Inflammatory macrophage treated with lipopolysaccharide for 1 hour (primary cell): ENCODE measurements around the gene BICDL2.

Experiments used
- DNase-seq, 2 donors: peaks; one replicate each; pipeline ENCODE4 v3.0.0-alpha.2; 2020 to 2022

BICDL2 gene

DNA sequence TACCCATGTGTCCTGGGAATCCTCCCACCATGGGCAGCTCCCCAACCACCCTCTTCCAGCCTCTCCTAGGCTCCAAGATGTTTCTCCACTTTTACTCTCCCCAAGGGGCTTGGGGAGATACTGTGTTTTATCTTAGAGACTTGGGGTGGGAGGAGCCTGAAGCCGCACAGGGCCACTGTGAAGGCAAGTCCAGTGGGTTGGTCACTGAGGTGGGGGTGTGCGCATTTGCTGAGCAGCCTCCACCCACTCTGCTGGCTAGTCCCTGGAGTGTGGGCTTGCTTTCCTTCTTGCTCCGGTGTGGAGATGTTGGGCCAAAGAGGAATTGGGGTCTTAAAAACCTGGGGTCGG, 28.1 kb downstream of the BICDL2 start:
- no peak for DNase-seq

DNA sequence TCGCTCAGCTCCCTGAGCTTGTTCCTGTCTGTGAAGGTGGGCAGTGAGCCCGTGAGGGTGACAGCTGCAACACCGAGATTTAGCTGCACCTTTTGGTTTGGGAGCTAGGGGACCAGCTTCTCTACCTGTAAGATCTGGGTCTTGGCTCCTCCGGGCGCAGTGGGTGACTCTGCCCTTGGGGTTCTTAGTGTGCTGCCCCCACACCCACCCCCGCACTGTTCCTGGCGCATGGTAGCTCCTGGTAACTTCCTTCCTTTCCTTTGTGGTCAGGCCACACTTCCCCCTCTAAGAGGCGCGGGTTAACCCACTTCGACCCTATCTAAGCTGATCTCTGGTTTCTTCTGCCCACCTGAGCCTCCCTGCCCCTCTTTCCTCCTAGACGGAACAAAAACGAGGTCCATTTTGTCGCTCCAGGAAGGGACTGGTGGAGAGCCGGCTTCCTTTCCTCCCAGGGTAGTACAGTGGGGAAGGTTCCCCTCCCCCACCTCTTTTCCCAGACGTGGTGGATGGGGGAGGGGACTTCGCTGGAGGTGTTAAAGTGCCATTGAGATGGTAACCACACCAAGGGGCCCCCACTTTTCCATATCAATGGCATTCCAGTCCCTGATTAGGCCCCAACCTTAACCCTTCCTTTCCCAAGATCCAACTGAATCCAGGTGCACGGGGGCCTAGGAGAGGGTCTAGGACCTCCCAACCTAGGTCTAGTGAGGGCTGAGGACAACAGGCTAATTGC, 28.6 kb downstream of the BICDL2 start:
- DNase-seq = peak; percentile 50 to 54

DNA sequence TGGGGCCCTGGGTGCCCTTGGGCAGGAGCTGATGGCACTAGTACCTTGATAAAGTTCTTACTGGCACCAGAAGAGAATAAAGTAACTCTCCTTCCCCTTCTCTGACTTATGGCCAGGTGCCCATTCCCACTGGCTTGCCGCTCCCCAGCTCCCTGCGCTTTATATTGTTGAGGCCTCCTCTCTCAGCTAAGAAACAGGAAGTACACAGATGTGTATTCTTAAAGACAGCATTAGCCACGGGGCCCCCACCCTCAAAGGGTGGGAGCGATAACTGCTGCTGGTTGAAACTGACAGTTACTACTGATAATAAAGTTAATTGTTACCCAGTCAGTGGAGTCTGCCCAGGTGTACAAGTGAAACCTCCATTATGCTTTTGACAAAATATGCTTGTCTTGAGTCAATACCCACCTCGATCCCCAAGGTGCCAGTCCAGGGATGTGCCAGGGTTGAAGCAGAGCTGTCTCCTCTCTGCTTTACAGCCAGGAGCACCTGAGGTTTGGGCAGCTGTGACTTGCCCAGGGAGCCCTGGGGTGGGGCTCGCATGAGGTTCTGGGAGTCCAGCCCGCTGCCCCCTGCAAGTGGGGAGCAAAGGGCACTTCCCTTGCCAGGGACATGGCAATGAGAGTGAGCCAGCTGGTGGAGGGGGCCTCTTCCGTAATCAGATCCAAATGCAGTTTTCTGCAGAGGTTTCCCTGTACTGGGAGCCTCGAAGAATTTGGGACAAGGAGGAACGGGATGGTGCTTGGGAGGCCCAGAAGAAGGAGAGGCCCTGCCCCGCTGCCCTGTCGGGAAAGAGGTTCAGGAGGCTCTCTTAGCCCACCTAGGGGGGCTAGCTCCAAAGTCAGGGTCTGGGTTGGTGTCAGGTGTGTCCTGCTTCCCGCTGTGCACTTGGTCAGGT, 29.4 kb downstream of the BICDL2 start:
- DNase-seq = no peak

DNA sequence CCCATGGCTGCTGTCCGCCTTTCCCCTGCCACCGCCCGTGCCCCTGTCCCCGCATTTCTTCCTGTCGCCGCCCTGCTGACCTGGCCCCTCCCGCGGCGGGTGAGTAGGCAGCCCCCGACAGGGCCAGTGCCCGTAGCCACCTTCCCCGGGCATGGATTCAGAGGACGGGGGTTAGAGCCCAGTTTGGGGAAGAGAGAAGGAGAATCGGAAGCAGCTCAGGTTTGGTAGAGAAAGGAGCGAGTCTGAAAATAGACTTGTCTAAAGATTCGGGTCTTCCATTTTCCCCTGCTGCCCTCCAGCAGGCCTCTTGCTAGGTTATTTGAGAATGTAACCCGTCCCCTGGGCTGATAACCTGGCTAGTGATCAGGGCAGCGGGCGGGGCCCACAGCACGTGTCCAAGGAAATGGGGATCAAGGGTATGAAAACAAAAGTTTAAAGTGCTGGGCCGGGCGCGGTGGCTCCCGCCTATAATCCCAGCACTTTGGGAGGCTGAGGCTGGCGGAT, 31.9 kb downstream of the BICDL2 start:
- peak in 1 of 2 donors; percentile 10 for DNase-seq

DNA sequence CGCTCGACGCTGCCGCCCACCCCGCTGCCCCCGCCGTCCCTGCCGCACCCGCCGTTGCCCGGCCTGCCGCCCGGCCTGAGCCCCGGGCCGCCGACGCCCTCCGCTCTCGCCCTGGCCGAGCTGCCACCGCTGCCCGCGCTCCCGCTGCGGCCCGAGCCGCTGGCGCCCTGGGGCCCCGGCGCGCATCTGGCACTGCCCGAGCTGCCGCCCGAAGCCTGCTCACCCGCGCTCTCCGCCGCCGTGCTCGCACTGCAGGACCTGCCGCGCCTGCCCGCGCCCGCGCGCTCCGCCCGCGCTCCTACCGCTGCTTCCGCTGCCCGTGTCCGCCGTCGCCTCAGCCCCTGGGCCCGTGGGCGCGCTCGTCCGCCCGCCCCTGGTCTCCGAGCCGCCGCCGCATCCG, 32.4 kb downstream of the BICDL2 start:
- no peak for DNase-seq

DNA sequence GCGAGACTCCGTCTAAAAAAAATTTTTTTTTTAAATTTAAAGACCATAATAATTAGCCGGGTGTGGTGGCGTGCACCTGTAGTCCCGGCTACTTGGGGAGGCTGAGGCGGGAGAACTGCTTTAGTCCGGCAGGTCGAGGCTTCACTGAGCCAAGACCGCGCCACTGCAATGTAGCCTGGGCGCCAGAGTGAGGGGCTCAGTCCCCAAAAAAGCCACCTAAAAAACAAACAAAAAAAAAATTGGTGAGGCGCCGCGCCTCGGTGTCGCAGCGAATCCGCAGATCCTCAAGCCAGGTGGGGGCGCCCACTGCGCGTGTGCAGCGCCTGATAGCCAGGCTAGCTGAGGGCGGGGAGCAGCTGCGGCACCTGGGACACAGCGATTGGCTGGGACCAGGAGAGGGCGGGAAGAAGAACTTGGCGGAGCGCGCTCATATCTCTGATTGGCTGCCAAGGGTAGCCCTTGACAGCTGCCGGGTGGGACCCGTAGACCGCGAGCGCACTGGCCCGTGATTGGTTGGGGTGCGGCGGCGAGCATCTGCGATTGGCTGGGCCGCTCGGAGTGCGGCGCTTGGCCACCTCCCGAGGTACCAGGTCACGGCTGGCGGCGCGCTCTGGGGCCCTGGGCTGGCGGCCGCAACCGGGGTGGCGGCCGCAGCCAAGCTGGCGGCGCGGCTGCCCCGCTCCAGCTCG, 33.0 kb downstream of the BICDL2 start:
- peak; percentile 97 to 99 for DNase-seq

DNA sequence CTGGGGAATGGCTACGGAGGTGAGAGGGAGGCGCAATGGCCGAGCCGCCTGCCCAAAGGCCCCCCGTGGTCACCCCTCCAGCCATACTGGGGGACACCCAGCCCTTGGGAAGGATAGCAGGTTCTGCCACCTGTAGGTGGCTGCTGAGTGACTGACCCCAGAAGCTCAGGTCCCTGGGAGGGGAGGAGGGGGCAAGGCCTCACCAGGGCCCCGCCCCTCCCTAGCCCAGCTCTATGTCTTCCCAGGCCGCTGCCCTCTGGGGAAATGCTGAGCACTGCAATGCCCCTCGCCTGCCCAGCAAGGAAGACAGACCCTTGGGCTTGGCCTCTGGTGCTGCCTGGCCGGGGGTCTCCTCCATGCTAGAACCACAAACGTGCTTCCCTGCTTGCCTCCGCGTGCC, 35.4 kb downstream of the BICDL2 start:
- DNase-seq = no peak

DNA sequence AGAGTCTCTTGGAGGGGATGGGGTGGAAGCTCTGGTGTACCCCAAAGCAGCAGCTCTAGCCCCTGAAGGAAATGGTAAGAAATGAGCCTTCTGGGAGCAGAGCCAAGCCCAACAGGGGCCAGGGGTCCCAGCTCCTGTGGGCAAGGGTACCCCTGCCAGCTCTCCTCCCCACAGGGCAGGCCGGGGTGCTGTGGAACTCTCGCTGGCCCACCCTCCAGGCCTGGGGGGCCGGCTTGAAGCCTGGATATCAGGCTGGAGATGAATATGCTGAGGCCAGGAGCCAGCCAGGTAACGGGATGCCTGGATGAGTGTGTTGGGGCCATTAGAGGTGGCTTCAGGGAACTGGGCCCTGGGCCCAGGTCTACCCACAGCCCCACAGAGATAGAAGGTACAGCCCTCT, 36.2 kb downstream of the BICDL2 start:
- DNase-seq = no peak

DNA sequence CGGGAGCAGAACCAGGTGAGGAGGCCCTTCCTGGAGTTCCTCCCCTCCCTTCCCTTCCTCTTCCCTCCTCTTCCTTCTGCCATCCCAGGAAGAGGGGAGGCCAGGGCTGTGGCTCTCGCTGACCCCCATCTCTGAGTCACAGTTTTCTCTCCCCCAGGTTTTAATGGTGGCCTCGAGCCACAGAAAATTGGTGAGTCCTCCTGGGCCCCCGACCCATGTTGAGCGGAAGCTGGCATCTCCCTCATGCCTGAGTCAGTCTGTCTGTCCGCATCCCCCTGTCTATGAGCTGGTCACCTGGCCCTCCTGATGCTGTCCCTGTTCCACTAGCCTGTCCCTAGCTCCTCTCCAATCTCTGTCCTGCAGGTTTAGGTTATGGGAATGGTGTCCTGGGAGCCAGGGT, 36.8 kb downstream of the BICDL2 start:
- DNase-seq = no peak

DNA sequence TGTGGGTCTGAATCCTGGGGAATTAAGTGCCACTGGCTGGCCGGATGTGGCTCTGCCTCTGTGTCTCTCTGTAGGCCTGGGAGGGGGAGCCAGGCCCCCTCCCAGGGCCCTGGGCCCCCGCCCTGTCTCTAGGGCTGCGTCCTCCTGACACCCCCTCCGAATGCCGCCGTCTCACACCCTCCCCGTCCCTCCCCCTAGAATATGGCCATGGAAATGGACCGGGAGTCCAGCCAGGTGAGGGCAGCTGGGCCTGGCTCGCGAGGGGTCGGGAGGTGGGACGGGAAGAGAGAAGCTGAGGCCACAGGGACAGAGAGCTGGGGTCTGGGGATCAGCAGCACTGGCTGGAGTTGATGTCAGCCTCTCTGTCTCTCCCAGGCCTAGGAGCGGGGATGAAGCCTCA, 40.4 kb downstream of the BICDL2 start:
- DNase-seq = no peak

DNA sequence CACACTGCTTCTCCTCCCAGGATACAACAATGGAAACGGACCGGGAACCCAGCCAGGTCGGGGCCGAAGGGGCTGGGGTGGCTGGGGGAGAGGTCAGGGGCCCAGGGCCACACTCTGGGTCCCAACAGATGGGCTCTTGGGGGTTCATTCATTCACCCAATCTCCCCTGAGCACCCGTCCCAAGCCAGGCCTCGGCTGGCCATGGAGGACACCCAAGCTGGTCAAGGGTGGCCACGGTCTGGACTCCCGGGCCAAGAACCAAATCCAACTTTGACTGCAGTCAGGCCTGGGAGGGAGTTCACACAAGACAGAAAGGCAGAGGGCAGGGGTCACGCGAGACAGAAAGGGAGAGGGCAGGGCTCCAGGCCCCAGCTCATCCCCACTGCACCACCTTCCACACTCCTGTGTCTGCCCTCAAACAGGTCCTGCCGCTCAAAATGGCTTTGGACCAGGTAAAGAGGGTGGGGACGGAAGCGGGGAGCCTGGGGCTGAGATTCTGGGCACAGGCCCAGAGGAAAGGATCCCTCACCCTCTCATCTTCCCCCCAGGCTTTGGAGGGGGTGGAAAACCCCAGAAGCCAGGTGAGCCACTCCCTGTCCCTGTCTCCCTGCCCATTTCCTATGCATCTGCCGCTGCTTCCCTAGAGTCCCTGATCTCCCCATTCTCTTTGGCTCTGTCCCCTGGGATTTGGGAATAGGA, 44.2 kb downstream of the BICDL2 start:
- no peak for DNase-seq

DNA sequence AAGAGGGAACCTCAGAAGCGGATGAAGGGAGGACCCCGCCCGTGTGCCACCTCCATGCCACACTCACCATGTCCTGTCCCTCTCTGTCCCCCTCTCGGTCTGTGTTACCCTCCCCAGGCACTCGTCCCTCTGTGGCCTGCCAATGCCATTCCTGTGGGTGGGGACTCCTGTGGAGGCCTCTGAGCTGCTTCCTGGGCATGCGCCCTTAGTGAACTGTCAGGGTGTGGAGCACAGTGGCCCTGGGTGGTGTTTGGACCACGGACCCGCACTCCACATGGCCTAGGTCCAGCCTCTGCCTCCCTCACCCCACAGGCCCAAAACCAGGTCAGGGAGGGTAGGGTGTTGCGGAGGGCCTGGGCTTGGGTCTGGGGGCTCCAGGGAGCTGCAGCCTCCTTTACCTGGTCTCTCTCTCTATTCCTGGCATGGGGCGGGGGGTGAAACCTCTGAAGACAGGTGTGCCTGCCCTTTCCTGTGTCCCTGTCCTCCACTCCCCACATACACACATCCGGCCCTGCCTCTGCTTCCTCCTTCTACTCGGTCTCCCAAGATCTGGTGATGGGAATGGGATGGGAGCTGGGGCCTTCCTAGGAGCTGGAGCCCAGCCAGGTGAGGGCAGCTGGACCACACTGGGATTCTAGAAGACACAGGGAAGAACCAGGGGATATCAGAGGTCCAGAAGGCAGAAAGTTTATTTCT, 45.0 kb downstream of the BICDL2 start:
- DNase-seq = no peak

DNA sequence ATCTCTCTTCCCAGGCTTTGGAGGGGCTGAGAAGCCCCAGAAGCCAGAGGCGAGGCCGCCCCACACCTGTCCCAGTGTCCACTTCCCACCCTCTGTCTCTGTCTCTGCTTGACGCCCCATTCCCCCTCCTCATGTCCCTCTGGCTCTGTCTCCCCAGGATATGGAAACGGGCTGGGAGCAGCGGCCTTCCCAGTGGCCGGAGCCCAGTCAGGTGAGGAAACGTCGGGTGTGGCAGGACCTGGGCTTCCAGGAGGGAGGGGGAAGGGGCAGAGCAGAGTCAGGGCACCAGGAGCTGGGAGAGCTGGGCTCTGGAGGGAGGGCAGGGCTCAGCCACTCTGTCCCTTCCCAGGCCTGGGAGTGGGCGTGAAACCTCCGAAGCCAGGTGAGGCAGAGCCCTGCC, 45.9 kb downstream of the BICDL2 start:
- no peak for DNase-seq

DNA sequence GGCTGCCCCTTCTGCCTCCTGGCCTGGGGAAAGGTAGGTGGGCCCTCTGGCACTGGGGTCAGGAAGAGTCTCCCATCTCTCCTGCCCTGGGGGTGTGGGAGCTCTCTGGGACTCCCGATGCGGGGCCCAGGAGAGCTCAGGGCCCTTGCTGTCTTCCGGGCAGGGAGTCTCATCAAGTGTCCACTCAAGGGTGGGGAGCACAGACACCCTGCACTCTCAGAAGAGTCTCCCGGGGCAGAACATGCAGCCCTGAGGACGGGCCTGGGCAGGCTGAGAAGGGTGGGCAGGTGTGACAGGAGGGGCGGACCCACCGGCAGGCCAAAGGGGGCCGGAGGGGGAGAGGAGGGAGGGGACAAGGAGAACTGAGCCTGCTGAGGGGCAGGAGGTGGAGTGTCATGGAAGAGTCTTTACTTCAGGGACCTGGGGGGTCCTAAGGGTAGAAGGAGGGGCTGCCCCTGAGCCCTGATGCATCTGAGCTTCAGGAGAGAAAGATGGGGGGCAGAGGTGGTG, 48.1 kb downstream of the BICDL2 start:
- no peak for DNase-seq

DNA sequence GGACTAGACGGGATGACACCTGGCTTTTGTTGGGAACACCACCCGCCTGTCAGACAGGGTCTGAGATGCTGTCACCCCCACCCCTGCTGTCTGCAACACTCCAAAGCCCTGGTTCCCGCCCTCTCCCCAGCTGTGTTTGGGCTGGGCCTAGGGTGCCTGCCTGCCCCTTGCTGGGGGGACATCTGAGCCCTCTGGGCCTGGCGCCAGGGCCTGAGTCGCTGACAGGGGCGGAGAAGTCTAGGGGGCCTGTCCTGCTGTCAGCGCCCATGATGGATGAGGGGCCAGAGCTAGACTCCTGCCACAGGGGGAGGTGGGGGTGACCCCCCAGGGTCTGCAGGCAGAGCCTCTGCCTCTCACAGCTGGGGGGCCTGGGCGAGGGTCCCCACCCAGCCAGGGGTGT, 48.9 kb downstream of the BICDL2 start:
- DNase-seq = no peak

DNA sequence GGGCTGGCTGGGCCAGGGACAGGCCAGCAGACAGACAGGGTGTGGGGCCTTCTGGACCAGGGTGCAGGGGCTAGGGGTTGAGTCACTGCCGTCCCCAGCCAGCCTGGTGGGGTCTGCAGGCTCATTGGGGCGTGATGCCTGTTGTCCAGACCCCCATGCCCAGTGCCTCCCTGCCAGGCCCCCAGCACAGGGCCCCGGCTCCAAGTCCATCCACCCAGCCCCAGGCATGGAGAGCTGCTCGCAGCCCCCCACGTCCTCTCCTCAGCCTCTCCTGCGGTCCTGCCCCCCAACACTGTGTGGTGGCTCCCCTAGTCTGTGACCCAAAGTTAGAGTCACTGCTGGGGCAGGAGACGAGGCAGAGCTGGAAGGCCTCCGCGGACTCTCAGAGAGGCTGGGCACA, 49.5 kb downstream of the BICDL2 start:
- no peak for DNase-seq

DNA sequence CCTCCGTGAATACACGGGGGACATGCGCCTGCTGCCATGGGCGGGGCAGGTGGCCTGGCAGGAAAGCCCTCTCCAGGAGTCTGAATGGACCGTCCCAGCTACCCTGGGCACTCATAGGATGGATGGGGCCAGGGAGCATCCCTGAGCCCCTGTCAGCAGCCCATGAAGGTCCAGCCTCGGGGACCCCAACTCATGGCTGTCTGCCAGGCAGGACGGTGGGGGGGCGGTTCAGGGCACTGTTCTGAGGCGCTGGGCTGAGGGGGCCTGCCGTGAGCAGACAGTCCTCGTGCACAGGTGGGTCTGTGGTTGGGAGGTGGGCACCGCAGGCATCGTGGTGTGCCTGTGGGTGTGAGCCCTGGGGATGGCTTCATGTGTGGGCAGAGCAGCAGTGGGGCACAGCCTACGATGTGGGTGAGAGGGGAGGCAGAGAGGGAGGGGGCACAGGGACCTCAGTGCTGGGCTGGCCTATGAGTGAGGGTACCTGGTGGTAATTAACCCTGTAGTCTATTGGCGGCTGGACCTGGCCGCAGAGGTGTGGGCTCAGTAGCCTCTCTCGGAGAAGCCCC, 50.0 kb downstream of the BICDL2 start:
- DNase-seq = no peak

DNA sequence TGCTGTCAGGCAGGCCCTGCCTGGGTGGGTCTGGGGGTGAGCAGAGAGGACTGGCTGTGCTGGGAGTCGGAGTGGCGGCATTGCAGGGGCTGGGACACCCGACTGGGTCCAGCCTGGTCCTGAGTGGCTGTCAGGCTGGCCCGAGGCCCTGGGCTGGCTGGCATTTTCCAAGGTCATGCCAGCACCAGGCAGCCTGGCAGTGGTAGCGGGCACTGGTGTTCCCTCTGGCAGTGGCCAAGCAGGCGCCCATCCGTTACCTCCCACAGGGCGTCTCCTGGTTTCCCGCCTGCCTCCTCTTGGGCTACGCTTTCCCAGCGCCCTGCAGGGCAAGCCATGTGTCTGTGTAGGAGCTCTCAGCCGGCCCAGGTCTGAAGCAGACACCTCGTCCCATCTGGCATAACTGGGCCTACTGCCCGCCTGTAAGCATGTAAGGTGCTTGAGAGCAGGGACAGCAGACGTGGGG, 50.8 kb downstream of the BICDL2 start:
- DNase-seq = no peak

DNA sequence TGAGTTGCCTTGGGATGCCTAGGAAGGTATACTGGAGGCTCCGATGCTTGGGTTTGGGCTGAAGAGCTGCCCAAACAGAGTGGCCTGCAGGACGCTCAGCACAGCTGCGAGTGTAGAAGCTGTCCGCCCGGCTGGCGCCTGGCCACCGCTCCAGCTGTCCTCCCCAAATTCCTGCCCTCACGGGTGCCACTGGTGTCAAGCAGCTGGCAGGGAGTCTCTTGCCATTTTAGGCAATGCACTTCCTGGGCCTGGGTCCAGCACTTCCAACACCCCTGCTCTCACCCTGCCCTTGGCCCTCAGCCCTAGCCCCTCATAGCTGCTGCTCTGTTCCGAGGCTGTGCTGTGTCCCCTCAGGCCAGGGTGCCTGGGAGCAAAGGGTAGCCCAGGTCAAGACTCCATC, 51.3 kb downstream of the BICDL2 start:
- DNase-seq = no peak

DNA sequence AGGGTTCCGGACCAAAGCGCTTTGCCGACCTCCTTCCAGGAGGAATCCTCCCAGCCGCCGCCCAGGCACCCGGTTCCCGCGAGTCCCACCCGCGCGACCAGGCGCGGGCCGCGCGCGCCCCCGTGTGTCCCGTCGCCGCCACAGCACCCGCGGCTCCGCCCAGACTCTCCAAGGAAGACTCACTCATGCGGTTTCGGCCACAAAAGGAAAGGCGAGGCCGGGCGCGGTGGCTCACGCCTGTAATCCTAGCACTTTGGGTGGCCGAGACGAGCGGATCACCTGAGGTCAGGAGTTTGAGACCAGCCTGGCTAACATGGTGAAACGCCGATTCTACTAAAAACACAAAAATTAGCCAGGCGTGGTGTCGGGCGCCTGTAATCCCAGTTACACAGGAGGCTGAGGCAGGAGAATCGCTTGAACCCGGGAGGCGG, 53.0 kb downstream of the BICDL2 start:
- DNase-seq = peak; percentile 60 to 86

DNA sequence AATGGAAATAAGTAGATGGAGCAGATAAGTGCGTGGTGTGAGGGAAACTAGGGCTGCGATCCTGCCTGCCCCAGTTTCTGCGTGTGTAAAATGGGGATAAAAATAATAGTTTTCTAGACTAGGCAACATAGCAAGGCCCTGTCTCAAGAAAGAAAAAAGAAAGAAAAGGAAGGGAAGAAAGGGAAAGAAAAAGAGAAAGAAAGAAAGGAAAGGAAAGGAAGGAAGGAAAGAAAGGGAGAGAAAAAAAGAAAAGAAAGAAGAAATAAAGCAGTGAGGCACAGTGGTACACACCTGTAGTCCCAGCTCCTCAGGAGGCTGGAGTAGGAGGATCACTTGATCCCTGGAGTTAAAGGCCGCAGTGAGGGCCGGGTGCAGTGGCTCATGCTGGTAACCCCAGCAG, 54.3 kb downstream of the BICDL2 start:
- DNase-seq = no peak

DNA sequence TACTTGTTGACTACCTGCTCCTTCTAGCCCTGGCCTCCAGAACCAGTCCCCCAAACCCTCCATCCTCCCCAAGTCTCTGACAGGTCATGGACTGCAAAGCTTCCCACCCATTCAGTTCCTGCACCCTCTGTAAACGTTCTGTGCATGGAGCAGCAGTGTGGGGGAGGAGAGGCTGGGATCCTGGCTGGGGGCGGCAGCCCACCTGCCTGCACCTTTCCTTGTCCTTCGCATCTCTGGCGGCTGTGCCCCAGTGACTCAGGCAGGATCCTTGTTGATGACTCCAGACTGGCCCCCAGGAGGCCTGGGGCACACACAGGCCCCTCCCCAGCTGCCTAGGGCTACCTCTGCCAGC, 54.9 kb downstream of the BICDL2 start:
- DNase-seq = no peak
